Activated CD4-positive, CD25-positive, alpha-beta regulatory T cell (primary cell): Measurements from ENCODE around the gene OR4Q2.
"Not testable (repeated sequence)": the region's sequence is repeated elsewhere in the genome, so short reads cannot be mapped to it uniquely, and the experiment has no call there.

Experiments used
- DNase-seq, 4 experiments: peaks; one replicate each; lab custom pipeline; 2025; lab: John Stamatoyannopoulos, UW

OR4Q2 gene

GRCh38 chr14:20001863-20002262, at the start of gene OR4Q2:
OR4Q2 (plus strand) TSS chr14:20002163.
- no peak for DNase-seq

GRCh38 chr14:19969735-19970134, 32.2 kb upstream of the OR4Q2 start:
- DNase-seq = not testable (repeated sequence)

- peak in 1 of 4 experiments; percentile 1 for DNase-seq
These were observed 27.1 kb upstream of the OR4Q2 start for GRCh38 chr14:19974844-19975243.

GRCh38 chr14:19975291-19975690, 26.7 kb upstream of the OR4Q2 start, which contains the start of gene OR4K15:
OR4K15 (plus strand) TSS chr14:19975591; CDS start chr14:19975591, 0 bp downstream.
- no peak for DNase-seq

GRCh38 chr14:19993438-19993837, 8.5 kb upstream of the OR4Q2 start:
- no peak for DNase-seq

- DNase-seq = no peak
These were observed 356 bp downstream of the OR4Q2 start for GRCh38 chr14:20002319-20002718.

- DNase-seq = no peak
These were observed 6.2 kb downstream of the OR4Q2 start for GRCh38 chr14:20008156-20008555.

GRCh38 chr14:20019257-20019865, 17.4 kb downstream of the OR4Q2 start, which contains the start of gene OR4K14:
OR4K14 (minus strand) TSS chr14:20019307; CDS start chr14:20015193, 4,114 bp downstream.
- no peak for DNase-seq

- no peak for DNase-seq
These were observed 29.1 kb downstream of the OR4Q2 start for GRCh38 chr14:20031058-20031457.

GRCh38 chr14:20035449-20035848, 33.5 kb downstream of the OR4Q2 start:
- DNase-seq = no peak

- no peak for DNase-seq
These were observed 34.0 kb downstream of the OR4Q2 start, which contains the start of gene OR4K13 for GRCh38 chr14:20035938-20036337. OR4K13 (minus strand) TSS chr14:20036038; CDS start chr14:20034758, 1,280 bp downstream.

- no peak for DNase-seq
These were observed 42.3 kb downstream of the OR4Q2 start for GRCh38 chr14:20044243-20044642.

- no peak for DNase-seq
These were observed 46.2 kb downstream of the OR4Q2 start for GRCh38 chr14:20048202-20048601.
